ENCODE results near the gene SLC5A6. TPM values are rescaled to one million over a fixed set of nuclear protein-coding genes. Genes with fewer than 3 reads are reported as not detected.

SLC5A6 gene
- polyA plus RNA-seq, 1 donor (not counting 4 experiments of a cell fraction or from before 2014, with no cell fraction given) = 60.4 TPM

GRCh38 chr2:27219091-27219490 lies 7.0 kb upstream of the SLC5A6 start:
- Histone ChIP-seq H3K9me1 (ENCODE audit: control insufficient read depth, extremely low read depth, insufficient read depth, low read length) (no peaks in the 10 kb centered on the region), H3K4me1 (ENCODE audit: control insufficient read depth, extremely low read depth, insufficient read depth, low read length) (peaks cover 17% of the 10 kb centered on the region), H4K20me1 (ENCODE audit: control insufficient read depth, extremely low read depth, insufficient read depth, low read length) (no peaks in the 10 kb centered on the region), H2AFZ (ENCODE audit: control insufficient read depth, low read length) (no peak overlapping the region), H3K27me3 (ENCODE audit: control insufficient read depth, extremely low read depth, insufficient read depth, low read length) (no peaks in the 10 kb centered on the region), H3K9ac (ENCODE audit: control insufficient read depth, extremely low read depth, insufficient read depth, low read length) (no peak overlapping the region), H3K4me3 (ENCODE audit: control insufficient read depth in 2 of 3, extremely low read depth in 1 of 3, insufficient read depth in 2 of 3, low read depth in 1 of 3, low read length in 3 of 3) (no peak overlapping the region), H3K79me2 (ENCODE audit: control insufficient read depth, insufficient read depth, low read length) (peaks cover 21% of the 10 kb centered on the region), H3K9me3 (ENCODE audit: control insufficient read depth, low read depth, low read length) (no peaks in the 10 kb centered on the region), H3K4me2 (ENCODE audit: control insufficient read depth, extremely low read depth, insufficient read depth, low read depth, low read length) (no peak overlapping the region), H3K27ac (ENCODE audit: control insufficient read depth, insufficient read depth, low read length) (no peak overlapping the region), H3K36me3 (ENCODE audit: control insufficient read depth in 2 of 2, extremely low read depth in 1 of 2, insufficient read depth in 2 of 2, low read length in 2 of 2) (peaks cover 19 to 46% of the 10 kb centered on the region in 2 experiments)
- TF ChIP-seq EZH2 (IDR thresholded peaks at IDR 0.05; ENCODE audit: low read length) = no peak
- no peak for TF ChIP-seq CTCF (optimal IDR thresholded peaks at IDR 0.05 in 1 of 3, IDR thresholded peaks at IDR 0.05 in 1 of 3, conservative IDR thresholded peaks at IDR 0.05 in 1 of 3; ENCODE audit: extremely low read depth in 1 of 3, insufficient read depth in 2 of 3, low read length in 3 of 3)
- dilution Hi-C loops (cut with MboI; ENCODE audit: extremely low pct_ligation_motif_present, low sequenced_read_pairs) = no loop called here
- DNase-seq (ENCODE audit: low read depth, low spot score) (no peak), FAIRE-seq (no peak)

- Histone ChIP-seq H3K36me3 (ENCODE audit: control insufficient read depth in 2 of 2, extremely low read depth in 1 of 2, insufficient read depth in 2 of 2, low read length in 2 of 2) (peaks cover 14 to 41% of the 10 kb centered on the region in 2 experiments), H3K27ac (ENCODE audit: control insufficient read depth, insufficient read depth, low read length) (no peak overlapping the region)
Measured at GRCh38 chr2:27218614-27219013, 6.5 kb upstream of the SLC5A6 start.

More at GRCh38 chr2:27218614-27219013, 6.5 kb upstream of the SLC5A6 start:
- Histone ChIP-seq H2AFZ (ENCODE audit: control insufficient read depth, low read length) (no peak overlapping the region), H3K9me3 (ENCODE audit: control insufficient read depth, low read depth, low read length) (no peaks in the 10 kb centered on the region), H3K27me3 (ENCODE audit: control insufficient read depth, extremely low read depth, insufficient read depth, low read length) (no peaks in the 10 kb centered on the region), H3K4me3 (ENCODE audit: control insufficient read depth in 2 of 3, extremely low read depth in 1 of 3, insufficient read depth in 2 of 3, low read depth in 1 of 3, low read length in 3 of 3) (peak overlapping the region in 1 of 3 experiments; percentile 84), H3K9ac (ENCODE audit: control insufficient read depth, extremely low read depth, insufficient read depth, low read length) (peak overlapping the region; percentile 87), H3K4me2 (ENCODE audit: control insufficient read depth, extremely low read depth, insufficient read depth, low read depth, low read length) (peak overlapping the region; percentile 88), H3K79me2 (ENCODE audit: control insufficient read depth, insufficient read depth, low read length) (peaks cover 22% of the 10 kb centered on the region), H3K4me1 (ENCODE audit: control insufficient read depth, extremely low read depth, insufficient read depth, low read length) (peaks cover 18% of the 10 kb centered on the region), H3K9me1 (ENCODE audit: control insufficient read depth, extremely low read depth, insufficient read depth, low read length) (no peaks in the 10 kb centered on the region), H4K20me1 (ENCODE audit: control insufficient read depth, extremely low read depth, insufficient read depth, low read length) (no peaks in the 10 kb centered on the region)
- FAIRE-seq (no peak), DNase-seq (ENCODE audit: low read depth, low spot score) (no peak)
- TF ChIP-seq EZH2 (IDR thresholded peaks at IDR 0.05; ENCODE audit: low read length) (no peak), CTCF (optimal IDR thresholded peaks at IDR 0.05 in 1 of 3, IDR thresholded peaks at IDR 0.05 in 1 of 3, conservative IDR thresholded peaks at IDR 0.05 in 1 of 3; ENCODE audit: extremely low read depth in 1 of 3, insufficient read depth in 2 of 3, low read length in 3 of 3) (no peak)
- dilution Hi-C loops (cut with MboI; ENCODE audit: extremely low pct_ligation_motif_present, low sequenced_read_pairs) = no loop called here

All from keratinocyte (primary cell).